ENCODE data around the gene BRMS1.
"Not testable (repeated sequence)": the region's sequence is repeated elsewhere in the genome, so short reads cannot be mapped to it uniquely, and the experiment has no call there.

BRMS1 gene, protein sequence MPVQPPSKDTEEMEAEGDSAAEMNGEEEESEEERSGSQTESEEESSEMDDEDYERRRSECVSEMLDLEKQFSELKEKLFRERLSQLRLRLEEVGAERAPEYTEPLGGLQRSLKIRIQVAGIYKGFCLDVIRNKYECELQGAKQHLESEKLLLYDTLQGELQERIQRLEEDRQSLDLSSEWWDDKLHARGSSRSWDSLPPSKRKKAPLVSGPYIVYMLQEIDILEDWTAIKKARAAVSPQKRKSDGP

DNA sequence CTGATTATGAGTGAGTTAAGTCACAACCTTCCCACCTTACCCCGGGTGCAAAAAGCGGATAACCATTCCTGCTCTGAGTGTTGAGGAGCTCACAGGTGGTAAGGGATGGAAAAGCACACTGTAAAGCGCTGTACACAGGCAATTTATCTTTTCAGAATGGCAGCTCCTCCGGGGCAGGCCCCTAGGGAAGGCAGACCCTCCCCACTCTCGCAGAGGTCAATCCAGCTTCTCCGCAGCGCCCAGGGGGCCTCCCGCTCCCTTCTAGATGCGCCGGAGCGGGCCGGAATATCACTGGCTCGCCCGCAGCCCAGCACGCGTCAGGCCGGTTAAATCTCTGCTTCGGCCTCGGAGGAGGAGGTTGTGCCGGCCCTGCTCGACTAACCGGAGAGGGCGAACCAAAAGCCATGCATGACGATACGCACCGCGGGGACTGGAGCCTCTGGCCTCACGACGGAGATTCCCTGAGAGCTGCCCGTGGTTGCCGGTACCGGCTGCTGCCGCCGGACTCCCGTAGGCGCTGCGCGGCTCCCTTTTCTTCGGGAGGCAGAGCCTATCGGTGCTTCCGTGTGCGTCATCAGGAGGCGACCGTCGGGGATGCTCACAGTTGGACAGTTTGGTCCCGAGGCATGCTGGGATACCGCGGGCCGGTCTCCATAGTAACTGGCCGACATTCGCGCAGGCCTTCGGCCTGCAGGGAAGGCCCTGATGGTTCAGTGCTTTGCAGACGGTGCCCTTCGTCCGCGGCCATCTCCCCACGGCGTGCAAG, at the start of gene BRMS1:
BRMS1 (minus strand) TSS at position 555 of the 766 bp plus-strand sequence. CDS start 2,870 bp downstream, outside the sequence.
- peak; percentile 83 to 92 (median 87) for DNase-seq (ENCODE audit: low read depth in 3 of 3)

DNA sequence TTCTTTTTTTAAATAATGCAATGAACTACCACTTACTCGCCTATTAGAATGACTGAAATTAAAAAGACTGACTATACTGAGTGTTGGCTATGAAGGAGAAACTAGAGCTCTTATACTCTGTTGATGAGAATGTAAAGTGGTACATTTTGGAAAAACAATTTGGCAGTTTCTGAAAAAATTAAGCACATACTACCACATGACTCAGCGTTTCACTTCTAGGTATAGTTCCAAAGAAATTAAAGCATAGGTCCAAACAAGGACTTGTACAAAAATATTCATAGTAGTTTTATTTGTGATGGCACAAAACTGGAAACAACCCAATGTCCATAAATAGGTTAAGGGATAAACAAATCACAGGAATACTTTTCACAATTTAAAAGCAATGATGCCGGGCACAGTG, 49.0 kb upstream of the BRMS1 start:
- no peak for DNase-seq (ENCODE audit: low read depth in 3 of 3)

DNA sequence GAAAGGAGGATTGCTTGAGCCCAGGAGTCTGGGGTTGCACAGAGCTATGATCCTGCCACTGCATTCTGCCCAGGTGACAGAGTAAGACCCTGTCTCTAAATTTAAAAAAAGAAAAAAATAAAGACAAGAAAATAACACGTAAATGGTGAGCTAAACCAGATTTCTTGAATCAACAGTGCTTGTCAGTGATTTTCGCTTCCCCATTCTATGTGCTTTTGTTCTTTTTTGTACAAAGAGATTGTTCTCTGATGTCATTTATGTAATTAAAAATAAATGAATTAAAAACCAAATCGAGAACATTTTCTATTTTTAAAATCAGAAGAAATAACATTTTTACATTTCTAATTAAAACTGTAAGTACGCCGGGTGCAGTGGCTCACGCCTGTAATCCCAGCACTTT, 46.4 kb upstream of the BRMS1 start:
- no peak for DNase-seq (ENCODE audit: low read depth in 3 of 3)

DNA sequence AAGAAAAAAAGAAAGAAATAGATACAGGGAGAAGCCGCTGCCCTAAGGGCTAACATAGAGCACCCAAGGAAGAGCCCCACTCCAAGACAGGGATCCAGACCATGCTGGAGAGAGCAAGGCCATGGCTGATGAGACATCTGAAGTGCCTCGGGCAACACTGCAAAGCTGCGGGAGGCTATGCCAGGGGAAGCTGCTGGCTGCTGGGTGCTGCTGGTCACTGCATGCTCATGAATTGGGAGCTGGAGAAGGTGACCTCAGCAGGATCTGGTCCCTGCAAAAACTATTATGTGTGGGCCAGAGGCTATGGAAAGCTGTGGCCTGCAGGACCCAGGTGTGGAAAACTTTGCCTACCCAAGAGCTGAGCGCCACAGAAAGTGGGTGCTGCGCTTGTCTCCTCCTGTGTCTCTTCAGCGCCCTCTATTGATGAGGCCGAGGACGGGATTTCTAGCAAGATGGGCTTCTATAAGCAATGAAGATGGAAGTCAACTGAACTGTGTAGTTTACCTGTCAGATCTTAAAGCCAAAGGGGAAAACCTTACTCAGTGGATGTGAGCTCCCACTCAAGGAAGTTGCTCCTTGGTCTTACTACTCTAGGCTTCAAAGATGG, 44.0 kb upstream of the BRMS1 start:
- DNase-seq (ENCODE audit: low read depth in 3 of 3) = peak; percentile 31 to 51 (median 41)

DNA sequence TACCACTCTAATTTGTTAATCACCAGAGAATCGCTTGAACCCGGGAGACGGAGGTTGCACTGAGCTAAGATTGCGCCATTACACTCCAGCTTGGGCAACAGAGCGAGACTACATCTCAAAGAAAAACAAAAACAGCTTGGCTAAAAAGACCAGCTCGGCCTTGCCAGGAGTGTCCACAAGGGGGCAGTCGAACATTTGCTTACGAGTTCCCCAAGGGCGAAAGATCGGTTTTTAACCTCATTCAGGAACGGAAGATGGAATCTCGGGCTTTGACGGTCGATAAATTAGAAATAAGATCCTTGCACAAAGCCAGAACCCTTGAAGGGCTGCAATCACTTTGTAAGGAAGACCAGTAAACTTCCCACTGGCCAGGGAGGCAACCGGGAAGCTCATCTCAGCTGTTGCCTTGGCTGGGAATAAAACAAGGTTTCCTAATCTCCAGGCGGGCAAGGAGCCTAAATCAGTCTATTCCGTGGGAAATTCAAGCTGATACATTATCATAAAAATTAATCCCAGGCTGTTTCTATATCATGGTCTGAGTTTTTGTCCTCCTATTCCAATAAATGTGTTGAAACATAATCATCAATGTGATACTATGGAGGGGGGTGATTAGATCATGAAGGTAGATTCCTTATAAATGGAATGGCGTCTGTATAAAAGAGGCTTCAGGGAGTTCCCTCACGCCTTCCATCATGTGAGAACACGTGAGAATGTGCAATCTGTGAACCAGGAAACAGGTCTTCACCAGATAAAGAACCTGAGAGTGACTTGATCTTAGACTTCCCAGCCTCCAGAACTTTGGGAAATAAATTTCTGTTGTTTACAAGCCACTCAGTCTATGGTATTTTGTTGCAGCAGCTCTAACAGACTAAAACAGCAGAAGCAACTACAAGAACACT, 41.5 kb upstream of the BRMS1 start:
- DNase-seq (ENCODE audit: low read depth in 3 of 3) = peak; percentile 64 to 77 (median 75)

DNA sequence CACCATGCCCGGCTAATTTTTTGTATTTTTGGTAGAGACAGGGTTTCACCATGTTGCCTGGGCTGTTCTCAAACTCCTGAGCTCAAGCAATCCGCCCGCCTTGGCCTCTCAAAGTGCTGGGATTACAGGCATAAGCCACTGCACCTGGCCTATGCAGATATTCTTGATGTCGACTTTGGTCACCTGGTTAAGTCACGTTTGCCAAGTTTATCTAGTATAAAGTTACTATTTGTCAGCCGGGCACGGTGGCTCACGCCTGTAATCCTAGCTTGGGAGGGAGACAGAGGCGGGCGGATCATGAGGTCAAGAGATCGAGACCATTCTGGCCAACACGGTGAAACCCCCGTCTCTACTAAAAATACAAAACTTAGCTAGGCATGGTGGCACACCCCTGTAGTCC, 39.4 kb upstream of the BRMS1 start:
- not testable (repeated sequence) for DNase-seq (ENCODE audit: low read depth in 3 of 3)

DNA sequence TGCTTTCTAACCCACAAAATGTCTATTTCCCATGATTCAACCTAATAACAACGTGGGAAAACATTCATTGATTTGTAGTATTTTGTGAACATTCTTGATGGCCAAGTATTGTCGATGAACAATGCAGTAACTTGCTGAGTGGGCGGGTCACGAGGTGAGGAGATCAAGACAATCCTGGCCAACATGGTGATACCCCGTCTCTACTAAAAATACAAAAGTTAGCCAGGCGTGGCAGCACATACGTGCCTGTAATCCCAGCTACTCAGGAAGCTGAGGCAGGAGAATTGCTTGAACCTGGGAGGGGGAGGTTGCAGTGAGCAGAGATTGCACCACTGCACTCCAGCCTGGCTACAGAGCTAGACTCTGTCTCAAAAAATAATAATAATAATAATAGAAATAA, 35.4 kb upstream of the BRMS1 start:
- not testable (repeated sequence) for DNase-seq (ENCODE audit: low read depth in 3 of 3)

DNA sequence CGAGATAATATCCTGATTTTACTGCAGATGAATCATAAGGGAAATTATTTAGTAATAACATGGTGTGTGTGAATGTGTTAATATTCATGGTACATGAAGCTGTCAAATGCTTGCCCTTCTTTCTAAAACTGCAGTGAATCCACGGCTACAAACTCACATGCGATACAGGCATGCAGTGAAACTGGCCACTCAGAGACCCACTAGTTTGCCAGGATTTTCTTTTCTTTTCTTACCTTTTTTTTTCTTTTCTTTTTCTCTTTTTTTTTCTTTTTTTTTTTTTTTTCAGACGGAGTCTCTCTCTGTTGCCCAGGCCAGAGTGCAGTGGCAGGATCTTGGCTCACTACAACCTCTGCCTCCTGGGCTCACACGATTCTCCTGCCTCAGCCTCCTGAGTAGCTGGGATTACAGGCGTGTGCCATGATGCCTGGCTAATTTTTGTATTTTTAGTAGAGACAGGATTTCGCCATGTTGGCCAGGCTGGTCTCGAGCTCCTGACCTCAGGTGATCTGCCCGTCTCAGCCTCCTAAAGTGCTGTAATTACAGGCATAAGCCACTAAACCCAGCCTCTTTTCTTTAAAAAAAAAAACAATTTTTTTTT, 28.9 kb upstream of the BRMS1 start:
- DNase-seq (ENCODE audit: low read depth in 3 of 3) = not testable (repeated sequence)

DNA sequence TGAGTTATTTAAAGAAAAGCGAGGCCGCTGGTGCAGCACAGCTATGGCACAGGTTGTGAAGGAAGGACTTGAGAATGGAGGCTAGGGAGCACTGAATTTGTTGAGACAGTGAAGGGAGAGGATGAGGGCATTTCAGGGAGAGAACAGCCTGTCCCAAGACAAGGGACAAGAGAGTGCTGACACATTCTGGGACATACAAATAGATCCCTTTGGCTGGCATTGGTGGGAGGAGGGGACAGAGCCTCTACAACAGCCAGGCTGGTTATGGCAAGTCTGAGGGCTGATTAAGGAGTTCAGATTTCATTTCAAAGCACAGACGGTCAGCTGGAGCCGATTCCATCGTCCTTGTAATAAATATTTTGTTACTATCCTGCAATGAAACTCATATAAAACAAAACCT, 28.4 kb upstream of the BRMS1 start:
- no peak for DNase-seq (ENCODE audit: low read depth in 3 of 3)

DNA sequence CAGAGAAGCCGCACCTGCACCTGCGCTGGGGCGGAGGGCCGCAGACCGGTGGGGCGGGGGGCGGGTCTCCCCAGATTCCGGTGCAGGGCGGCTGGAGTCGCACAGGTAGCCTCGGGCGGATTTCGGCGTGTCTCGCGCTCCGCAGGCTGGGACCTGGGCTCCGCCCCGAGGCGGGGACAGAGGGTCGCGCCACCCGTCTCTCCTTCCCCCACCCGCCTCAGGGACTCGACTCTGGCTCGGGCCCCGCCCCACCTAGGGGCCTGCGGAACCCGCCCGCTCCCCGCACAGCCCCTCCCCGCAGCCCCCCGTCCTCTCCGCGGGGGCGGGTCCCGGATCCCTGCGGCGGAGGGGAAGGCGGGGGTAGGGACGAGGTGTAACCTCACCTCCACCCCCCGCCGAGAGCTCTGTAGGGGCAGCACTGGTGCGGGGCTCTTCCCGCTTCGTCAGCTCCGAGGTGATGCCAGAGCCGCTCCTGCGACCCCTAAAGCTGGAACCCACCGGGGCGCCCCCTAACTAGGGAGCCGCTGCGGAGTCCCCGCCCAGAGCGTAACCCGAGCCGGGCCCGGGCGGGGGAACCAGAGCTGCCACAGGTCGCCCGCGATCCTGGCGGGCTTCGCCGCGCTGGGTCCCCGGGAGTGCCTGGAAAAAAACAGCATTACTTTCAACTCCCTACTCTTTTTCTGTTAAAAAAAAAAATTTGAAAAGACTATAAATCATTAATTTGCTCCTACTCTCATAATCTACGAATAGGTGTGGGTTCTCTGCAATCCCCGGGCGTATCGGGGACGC, 26.9 kb upstream of the BRMS1 start, which contains the start of gene SLC29A2:
SLC29A2 (minus strand) TSS at position 134 of the 789 bp plus-strand sequence. CDS start 169 bp downstream, outside the sequence.
- DNase-seq (ENCODE audit: low read depth in 3 of 3) = peak; percentile 58 to 65 (median 64)

DNA sequence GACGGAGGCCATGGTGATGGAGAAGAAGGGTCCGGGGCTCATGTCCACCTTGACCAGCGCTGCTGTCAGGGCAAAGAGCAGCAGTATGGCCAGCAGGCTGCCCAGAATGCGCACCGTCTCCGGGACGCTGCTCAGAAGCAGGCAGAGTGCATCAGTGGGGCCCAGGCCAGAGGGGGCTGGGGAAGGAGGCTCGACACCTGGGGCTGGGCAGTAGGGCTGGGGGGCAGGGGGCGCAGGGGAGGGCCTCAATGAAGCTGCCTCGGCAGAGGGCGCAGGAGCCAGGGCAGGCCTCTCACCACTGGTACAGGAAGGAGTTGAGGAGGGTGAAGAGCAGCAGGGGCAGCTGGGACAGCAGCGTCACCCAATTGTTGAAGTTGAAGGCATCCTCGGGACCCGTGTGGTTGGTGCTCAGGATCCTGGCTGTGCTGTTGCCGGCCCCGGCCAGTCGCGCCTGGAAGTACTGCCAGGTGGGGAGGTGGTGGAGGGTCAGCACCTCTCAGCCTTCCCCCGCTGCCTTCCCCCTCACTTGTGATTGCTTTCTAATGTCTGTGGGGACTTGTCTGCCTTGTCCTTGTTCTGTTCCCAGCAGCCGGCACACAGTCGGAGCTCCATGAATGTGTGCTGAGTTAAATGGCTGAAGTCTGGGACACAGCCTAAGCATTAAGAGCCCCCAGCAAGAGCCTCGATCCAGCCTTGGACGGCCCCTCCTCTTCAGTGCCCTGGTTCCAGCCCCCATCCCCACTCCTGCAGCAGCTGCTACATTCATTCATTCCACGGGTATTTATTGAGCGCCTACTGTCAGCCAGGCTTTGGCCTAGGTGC, 24.4 kb upstream of the BRMS1 start:
- DNase-seq (ENCODE audit: low read depth in 3 of 3) = no peak

DNA sequence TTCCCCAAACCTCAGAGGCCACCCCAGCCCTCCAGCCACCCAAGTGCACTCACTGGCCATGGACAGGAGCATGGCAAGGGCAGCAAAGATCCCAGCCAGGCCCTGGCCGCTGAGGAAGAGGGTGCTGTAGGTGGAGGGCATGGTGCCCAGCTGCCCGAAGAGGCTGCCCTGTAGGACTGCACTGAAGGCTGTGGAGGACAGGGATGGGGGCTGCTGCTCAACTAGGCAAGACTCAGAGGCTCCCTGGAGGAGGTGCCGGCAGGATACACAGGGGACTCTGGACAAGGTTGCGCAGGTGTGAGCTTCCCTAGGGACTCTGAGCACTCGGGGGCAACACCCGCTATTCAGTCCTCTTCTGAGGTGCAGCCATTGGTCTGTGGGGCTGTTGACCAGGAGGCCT, 23.6 kb upstream of the BRMS1 start:
- no peak for DNase-seq (ENCODE audit: low read depth in 3 of 3)

DNA sequence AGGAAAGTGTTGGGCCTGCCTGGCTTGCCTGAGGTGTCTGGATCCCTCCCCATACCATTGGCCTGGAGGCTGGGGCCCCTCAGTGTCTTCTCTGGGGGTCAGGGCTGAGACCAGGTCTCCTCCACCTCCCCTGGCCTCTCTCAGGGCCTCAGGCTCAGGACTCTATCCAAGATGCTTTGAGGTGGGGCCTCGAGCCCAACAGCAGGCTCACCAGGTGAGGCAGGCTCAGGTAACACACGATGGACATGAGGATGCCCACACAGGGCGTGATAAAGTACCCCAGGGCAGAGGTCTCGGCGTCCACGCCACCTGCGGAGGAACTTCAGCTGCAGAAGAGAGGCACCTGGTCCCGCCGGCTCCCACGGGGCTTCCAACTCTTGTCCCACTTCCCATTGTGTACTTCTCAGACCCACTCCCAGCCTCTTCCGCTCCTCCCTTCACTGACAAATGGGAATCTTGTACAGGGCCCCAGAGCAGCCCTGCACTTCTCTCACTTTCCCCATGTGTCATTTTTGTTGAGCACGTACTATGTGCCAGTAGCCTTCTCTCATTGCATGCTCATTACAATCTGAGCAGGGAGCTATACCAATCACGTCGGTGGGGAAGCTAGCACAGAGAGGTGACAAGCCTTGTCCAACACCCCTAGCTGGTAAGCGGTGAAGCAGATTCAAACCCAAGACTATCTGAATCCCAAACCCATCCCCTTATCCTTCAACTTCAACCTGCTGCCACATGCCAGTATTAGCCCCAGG, 22.8 kb upstream of the BRMS1 start:
- no peak for DNase-seq (ENCODE audit: low read depth in 3 of 3)

DNA sequence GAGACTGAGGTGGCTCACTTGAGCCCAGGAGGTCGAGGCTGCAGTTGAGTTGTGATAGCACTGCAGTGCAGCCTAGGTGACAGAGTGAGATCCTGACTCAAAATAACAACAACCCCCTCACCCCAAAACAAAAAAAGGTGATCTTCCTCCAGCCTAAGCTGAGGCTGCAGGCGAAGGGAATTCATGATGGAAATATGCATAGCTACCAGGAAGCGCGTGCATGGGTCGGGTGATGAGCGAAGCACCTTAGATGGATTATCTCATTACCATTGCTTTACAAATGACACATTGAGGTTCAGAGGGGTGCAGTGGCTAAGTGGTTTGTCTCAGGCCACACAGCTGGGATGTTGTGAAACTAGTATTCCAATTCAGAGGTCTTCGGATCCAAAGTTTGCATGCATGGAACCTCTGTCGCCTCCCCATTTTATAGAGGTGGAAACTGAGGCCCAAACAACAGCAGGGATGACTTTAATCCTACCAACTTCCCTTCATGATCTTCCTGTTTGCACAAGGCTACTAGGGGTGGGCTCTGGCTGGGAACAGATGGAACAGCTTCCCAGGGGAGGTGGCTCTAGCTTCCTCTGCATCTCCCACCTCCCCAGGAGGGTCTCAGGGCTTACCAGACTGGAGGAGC, 22.1 kb upstream of the BRMS1 start:
- DNase-seq (ENCODE audit: low read depth in 3 of 3) = no peak

DNA sequence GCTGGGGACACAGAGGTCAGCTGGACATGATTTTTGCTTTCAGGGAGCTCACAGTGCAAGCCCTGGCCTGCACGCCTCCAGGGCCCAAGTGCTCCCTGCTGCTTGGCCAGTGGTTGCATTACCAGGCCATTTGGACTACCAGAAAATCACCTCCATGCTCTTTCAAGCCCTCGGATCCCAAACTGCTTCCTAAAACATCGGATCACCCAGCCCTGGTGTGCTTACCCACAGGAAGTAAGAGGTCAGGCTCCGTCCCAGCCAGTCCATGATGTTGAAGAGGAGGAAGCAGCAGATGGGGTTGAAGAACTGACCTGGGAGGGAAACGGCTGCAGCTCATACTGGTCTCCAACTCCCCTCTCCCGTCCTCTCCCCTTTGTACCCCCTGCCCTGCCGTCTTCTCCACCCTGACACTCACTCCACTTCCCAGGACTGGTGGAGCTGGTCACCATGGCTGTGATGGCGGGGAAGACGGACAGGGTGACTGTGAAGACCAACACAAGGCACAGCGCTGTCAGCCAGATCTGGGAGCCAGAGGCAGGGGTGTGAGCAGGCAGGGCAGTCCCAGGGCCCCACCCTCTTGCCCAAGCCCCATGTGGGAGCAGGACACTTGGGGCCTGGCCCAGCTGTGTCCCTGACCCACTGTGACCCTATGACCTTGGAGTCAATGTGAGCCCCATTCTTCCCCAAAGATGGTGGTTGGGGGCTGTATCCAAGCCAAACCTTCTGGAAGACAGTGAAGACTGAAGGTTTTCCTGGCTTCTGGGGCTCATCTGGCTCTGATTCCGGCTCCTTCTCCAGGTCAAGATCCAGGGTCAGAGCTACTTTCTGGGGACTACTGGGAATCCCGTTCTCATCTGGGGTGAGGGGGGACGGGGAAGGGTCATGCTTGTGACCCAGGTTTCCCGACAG, 21.1 kb upstream of the BRMS1 start:
- DNase-seq (ENCODE audit: low read depth in 3 of 3) = no peak

DNA sequence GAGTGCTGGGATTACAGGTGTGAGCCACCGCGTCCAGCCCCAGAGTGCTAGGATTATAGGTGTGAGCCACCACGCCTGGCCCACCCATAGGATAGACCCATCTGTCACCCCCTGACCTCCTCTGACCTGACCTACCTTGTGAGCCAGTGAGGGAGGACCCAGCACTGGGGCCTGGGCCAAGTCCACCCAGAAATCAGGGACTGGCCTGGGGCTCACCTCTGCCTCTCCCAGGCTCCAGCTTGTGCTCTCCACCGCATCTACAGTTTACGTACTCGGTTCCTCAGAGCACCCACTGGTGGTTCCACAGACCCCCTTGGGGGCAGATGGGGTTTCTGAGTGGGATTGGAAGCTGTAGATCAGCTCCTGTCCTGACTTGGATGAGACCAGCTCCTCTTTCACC, 20.3 kb upstream of the BRMS1 start:
- no peak for DNase-seq (ENCODE audit: low read depth in 3 of 3)

DNA sequence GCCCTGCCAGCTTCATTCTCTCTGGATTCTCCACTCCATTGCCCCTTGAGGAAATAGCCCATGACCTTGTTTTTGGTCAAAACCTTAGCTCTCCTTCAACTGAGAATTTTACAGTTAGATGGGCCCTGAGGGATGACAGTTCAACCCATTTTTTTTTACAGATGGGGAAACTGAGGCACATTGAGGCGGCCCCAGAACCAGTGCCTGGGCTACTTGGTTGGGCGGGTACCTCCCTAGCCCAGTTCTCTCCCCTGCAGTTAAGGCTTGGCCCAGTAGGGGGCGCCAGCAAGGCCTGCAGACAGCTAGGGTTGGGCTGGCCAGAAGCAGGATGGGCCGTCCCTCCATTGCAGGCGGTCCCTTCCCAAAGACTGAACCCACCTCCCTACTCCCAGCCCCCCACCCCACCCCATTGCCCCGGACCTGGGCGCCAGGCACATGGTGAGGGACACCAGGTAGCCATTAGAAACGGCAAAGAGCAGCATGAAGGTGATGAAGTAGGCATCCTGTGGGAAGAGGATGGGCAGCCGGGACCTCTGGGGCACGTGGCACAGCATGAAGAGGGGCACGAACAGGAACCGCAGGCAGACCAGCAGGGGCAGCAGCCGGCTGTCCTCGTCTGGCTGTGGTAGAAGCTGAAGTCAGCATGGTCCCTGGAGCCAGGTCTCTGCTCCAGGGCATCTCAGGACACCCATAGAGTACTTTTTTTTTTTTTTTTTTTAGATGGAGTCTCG, 19.1 kb upstream of the BRMS1 start:
- DNase-seq (ENCODE audit: low read depth in 3 of 3) = peak; percentile 35 to 53 (median 35)
